Colonic mucosa (tissue), 4 donors: ENCODE data around the gene RNU6-7. TPM values are rescaled to one million over a fixed set of nuclear protein-coding genes. Genes with fewer than 3 reads are reported as not detected.

ENCODE experiments used
- DNase-seq: peaks from one replicate; pipeline ENCODE4 v3.0.0-alpha.2; 2020
- H3K27ac ChIP-seq: fragments of 200-600 bp; one replicate; pipeline ENCODE4 v1.8.0; 2021
- H3K27me3 ChIP-seq: fragments of 200-600 bp; one replicate; pipeline ENCODE4 v1.8.0; 2021
- H3K36me3 ChIP-seq: fragments of 200-600 bp; one replicate; pipeline ENCODE4 v1.8.0; 2021
- H3K4me1 ChIP-seq: fragments of 200-600 bp; one replicate; pipeline ENCODE4 v1.8.0; 2021; ENCODE audit warnings: mild to moderate bottlenecking
- H3K4me3 ChIP-seq: fragments of 200-600 bp; one replicate; pipeline ENCODE4 v1.8.0; 2021
- H3K9ac ChIP-seq, 2 donors: one replicate each; pipeline ENCODE4 v1.7.0; 2013; ENCODE audit warnings: control low read depth in 2 of 2, low read depth in 2 of 2, low read length in 2 of 2
- H3K9me3 ChIP-seq: fragments of 200-600 bp; one replicate; pipeline ENCODE4 v1.8.0; 2021
- CTCF ChIP-seq: fragments of 200-600 bp; IDR thresholded peaks from one replicate; pipeline ENCODE4 v1.8.0; 2022; ENCODE audit warnings: antibody characterized with exemption, mild to moderate bottlenecking
- intact Hi-C: fragments of 100-400 bp; cut with DNase I; formaldehyde crosslinking; loops from one replicate; pipeline ENCODE4 v1.14.1; 2022
- total RNA-seq, 2 donors: library from RNA; stranded (reverse); fragmentation: NEBNext Ultra II Directional in 1 of 2; extraction: Animal tissue kit (Norgen Biotek cat#: 25700) in 1 of 2; gene quantifications; one replicate each; pipeline ENCODE4 v1.2.1, GENCODE V29; 2021
- donor health status: healthy.
- donor health status: DM: no; HTN: no; CAD: no.
- donor health status: DM: no; HTN: no; CAD: no.

RNU6-7 gene
- total RNA-seq, 2 donors from 2014 or later = not detected

- Histone ChIP-seq H3K9ac (peak overlapping the region; percentile 65 to 77), H3K4me1 (peaks cover 3% of the 10 kb centered on the region), H3K36me3 (no peaks in the 10 kb centered on the region), H3K9me3 (no peaks in the 10 kb centered on the region), H3K27ac (peak overlapping the region; percentile 32), H3K27me3 (no peaks in the 10 kb centered on the region), H3K4me3 (peak overlapping the region; percentile 46)
- no peak for TF ChIP-seq CTCF
- intact Hi-C loops = loop anchor here (5.0 kb wide), 1 partner anchor 127 kb away; the partner anchor contains the start of gene ARHGAP5
- DNase-seq = peak; percentile 36
Measured at GRCh38 chr14:32203928-32204357, 2.1 kb downstream of the RNU6-7 start.

- TF ChIP-seq CTCF = no peak
- H3K27ac ChIP-seq = no peak overlapping the region
- H3K9ac ChIP-seq = no peak overlapping the region
- intact Hi-C loops = no loop called here
- H3K36me3 ChIP-seq = no peaks in the 10 kb centered on the region
- H3K27me3 ChIP-seq = no peaks in the 10 kb centered on the region
- no peaks in the 10 kb centered on the region for H3K9me3 ChIP-seq
- DNase-seq = no peak
- no peak overlapping the region for H3K4me3 ChIP-seq
- H3K4me1 ChIP-seq = peaks cover 3% of the 10 kb centered on the region
Measured at GRCh38 chr14:32205554-32205953, 3.7 kb downstream of the RNU6-7 start.

- TF ChIP-seq CTCF = no peak
- Histone ChIP-seq H3K9ac (no peak overlapping the region), H3K36me3 (no peaks in the 10 kb centered on the region), H3K9me3 (no peaks in the 10 kb centered on the region), H3K4me3 (no peak overlapping the region), H3K4me1 (peaks cover 3% of the 10 kb centered on the region), H3K27ac (no peak overlapping the region), H3K27me3 (no peaks in the 10 kb centered on the region)
- no peak for DNase-seq
- intact Hi-C loops = no loop called here
Measured at GRCh38 chr14:32205984-32206383, 4.1 kb downstream of the RNU6-7 start.

- intact Hi-C loops = no loop called here
- no peaks in the 10 kb centered on the region for H3K36me3 ChIP-seq
- TF ChIP-seq CTCF = no peak
- no peaks in the 10 kb centered on the region for H3K27me3 ChIP-seq
- peaks cover 3% of the 10 kb centered on the region for H3K4me1 ChIP-seq
- no peak for DNase-seq
- H3K27ac ChIP-seq = no peak overlapping the region
- H3K4me3 ChIP-seq = no peak overlapping the region
- H3K9me3 ChIP-seq = no peaks in the 10 kb centered on the region
- H3K9ac ChIP-seq = no peak overlapping the region
Measured at GRCh38 chr14:32206552-32206951, 4.7 kb downstream of the RNU6-7 start.

GRCh38 chr14:32208490-32208889 is 6.6 kb downstream of the RNU6-7 start:
- intact Hi-C loops = no loop called here
- Histone ChIP-seq H3K27ac (no peak overlapping the region), H3K36me3 (no peaks in the 10 kb centered on the region), H3K9ac (no peak overlapping the region), H3K4me1 (no peaks in the 10 kb centered on the region), H3K4me3 (no peak overlapping the region), H3K27me3 (no peaks in the 10 kb centered on the region), H3K9me3 (no peaks in the 10 kb centered on the region)
- no peak for TF ChIP-seq CTCF
- no peak for DNase-seq
